ENCODE results near the gene ITPR1. TPM values are rescaled to one million over a fixed set of nuclear protein-coding genes. Genes with fewer than 3 reads are reported as not detected.

ITPR1 gene
- polyA plus RNA-seq (2012; rRNA removed) = 5.9 and 8.0 TPM in 2 replicates
- 7.1 and 7.3 TPM in 2 replicates for polyA plus RNA-seq (2012; cell fraction: cytosol; rRNA removed)
- 6.9 and 14.0 TPM in 2 replicates for polyA plus RNA-seq (2012; cell fraction: nucleus; rRNA removed)

DNA sequence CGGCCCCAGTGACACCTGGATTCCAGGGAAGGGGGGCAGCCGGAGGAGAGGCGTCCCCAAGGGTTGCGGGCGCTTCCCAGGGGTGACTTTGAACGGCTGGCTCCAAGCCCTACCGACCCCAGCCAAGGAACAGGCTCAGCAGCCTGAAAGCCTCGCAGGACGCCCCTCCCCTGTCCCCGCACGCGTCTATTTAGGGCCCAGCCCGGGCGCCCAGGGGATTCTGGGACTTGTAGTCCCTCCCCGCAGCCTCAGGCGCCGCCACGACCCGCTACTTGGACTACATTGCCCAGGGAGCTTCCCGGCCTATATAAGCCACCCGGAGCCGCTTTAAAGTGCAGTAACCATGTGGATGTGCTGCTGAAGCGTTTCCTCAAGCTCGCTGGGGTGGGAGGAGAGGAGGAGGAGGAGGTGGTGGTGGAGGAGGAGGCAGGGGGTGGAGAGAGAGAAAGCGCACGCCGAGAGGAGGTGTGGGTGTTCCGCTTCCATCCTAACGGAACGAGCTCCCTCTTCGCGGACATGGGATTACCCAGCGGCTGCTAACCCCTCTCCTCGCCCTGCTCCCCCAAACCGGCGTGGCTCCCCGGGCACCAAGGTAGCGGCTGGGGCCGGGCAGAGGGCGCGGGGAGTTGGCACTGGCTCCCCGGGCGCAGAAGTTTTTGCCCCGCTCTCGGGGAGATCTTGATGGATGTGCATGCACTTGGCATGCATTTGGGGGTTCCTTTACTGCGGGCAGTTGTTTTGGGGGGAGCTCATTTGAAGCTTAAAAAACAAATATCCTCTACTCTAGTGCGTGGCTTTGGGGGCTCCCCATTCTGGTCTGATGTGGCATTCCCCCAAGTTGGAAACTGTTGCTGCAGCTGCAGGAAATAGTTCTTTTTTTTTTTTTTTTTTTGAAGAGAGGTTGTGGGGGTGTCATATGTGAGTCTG is at the start of gene ITPR1:
TSS of gene ITPR1 (plus strand) at position 335 of the 927 bp plus-strand sequence. CDS start 23,144 bp downstream, outside the sequence.
- peaks cover 0 to 21% of the 10 kb centered on the region in 2 experiments; a peak in 2 of 4 replicates for H3K4me1 ChIP-seq (ENCODE audit: control insufficient read depth in 1 of 2, insufficient read depth in 2 of 2, low read depth in 1 of 2, low read length in 1 of 2)
- POLR2A ChIA-PET = interaction anchor here (0.6 to 3.2 kb wide), 32 partner anchors 11 to 187 kb away, joined by 3 to 49 read pairs (median 4); partner anchors contain the start of gene SUMF1
- peak within 1 kb of the TSS; percentile 92 to 96 for H3K4me3 ChIP-seq (ENCODE audit: low read depth in 2 of 2, low read length in 1 of 2)
- H3K9me2 ChIP-seq = no peaks in the 10 kb centered on the region
- CTCF ChIA-PET = interaction anchor here (0.6 to 7.8 kb wide), 12 partner anchors 12 to 163 kb away, joined by 3 to 44 read pairs (median 4); partner anchors contain the start of gene SUMF1
- H3K27me3 ChIP-seq (ENCODE audit: insufficient read depth) = no peaks in the 10 kb centered on the region
- under 1% methylated on average over 16 of the region's 47 CpGs for WGBS (ENCODE audit: low lambda C conversion rate)
- H3K9me3 ChIP-seq = no peaks in the 10 kb centered on the region
- peak within 1 kb of the TSS; percentile 69 for H3K9ac ChIP-seq
- H2AFZ ChIP-seq (ENCODE audit: low read depth) = peak within 1 kb of the TSS; percentile 95
- peaks cover 3% of the 10 kb centered on the region for H3F3A ChIP-seq (replicated peaks; ENCODE audit: insufficient read depth)
- H3K27ac ChIP-seq (ENCODE audit: low read depth in 2 of 2, low read length in 1 of 2) = peak within 1 kb of the TSS; percentile 39 to 92; a peak in 3 of 4 replicates
- peak; percentile 96 for DNase-seq
- H3K4me2 ChIP-seq = peak within 1 kb of the TSS; percentile 99
- H3K36me3 ChIP-seq (replicated peaks in 1 of 2; ENCODE audit: control insufficient read depth in 1 of 2, insufficient read depth in 2 of 2, low read length in 1 of 2) = no peaks in the 10 kb centered on the region
- no peaks in the 10 kb centered on the region for H4K20me1 ChIP-seq (ENCODE audit: insufficient read depth)
- H3K79me2 ChIP-seq (ENCODE audit: insufficient read depth) = no peaks in the 10 kb centered on the region
- 0 out of 4 replicates have a peak, but pooled peaks of 1 of the 2 experiments have one; percentile 7 for TF ChIP-seq EP300 (IDR thresholded peaks at IDR 0.05; ENCODE audit: borderline replicate concordance in 1 of 2, low read depth in 1 of 2, low read length in 1 of 2)
- TF ChIP-seq FOXJ3 (CRISPR knock-in tag; IDR thresholded peaks at IDR 0.05) = no peak
- TF ChIP-seq POLR2AphosphoS5 (IDR thresholded peaks at IDR 0.05; ENCODE audit: low read depth, low read length) = peak; percentile 100
- TF ChIP-seq, protein P1, sequence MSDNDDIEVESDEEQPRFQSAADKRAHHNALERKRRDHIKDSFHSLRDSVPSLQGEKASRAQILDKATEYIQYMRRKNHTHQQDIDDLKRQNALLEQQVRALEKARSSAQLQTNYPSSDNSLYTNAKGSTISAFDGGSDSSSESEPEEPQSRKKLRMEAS (IDR thresholded peaks at IDR 0.05; ENCODE audit: low read depth) = peak; percentile 95
- peak; percentile 97 for TF ChIP-seq SIN3A (IDR thresholded peaks at IDR 0.05; ENCODE audit: borderline replicate concordance, low read depth, low read length)
- TF ChIP-seq YY1 (IDR thresholded peaks at IDR 0.05; ENCODE audit: low read depth) = no peak; the same call in 1 of the 2 replicates
- TF ChIP-seq FOXM1 (IDR thresholded peaks at IDR 0.05; ENCODE audit: low read depth) = no peak
- TF ChIP-seq ZBTB33 (IDR thresholded peaks at IDR 0.05; ENCODE audit: borderline replicate concordance, low read depth) = 0 out of 2 replicates have a peak, but pooled peaks have one; percentile 51
- peak; percentile 25; the same call in 1 of the 2 replicates for TF ChIP-seq SMC3 (IDR thresholded peaks at IDR 0.05; ENCODE audit: low read depth, low read length)
- TF ChIP-seq, protein P2, sequence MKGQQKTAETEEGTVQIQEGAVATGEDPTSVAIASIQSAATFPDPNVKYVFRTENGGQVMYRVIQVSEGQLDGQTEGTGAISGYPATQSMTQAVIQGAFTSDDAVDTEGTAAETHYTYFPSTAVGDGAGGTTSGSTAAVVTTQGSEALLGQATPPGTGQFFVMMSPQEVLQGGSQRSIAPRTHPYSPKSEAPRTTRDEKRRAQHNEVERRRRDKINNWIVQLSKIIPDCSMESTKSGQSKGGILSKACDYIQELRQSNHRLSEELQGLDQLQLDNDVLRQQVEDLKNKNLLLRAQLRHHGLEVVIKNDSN (IDR thresholded peaks at IDR 0.05; ENCODE audit: borderline replicate concordance, low read depth) = no peak
- no peak for TF ChIP-seq NRF1 (IDR thresholded peaks at IDR 0.05; ENCODE audit: low read depth, low read length)
- no peak for TF ChIP-seq MEF2A (IDR thresholded peaks at IDR 0.05; ENCODE audit: borderline replicate concordance, low read depth)
- TF ChIP-seq TAF1 (IDR thresholded peaks at IDR 0.05; ENCODE audit: borderline replicate concordance, low read depth, low read length) = peak; percentile 100
- TF ChIP-seq, protein P3, sequence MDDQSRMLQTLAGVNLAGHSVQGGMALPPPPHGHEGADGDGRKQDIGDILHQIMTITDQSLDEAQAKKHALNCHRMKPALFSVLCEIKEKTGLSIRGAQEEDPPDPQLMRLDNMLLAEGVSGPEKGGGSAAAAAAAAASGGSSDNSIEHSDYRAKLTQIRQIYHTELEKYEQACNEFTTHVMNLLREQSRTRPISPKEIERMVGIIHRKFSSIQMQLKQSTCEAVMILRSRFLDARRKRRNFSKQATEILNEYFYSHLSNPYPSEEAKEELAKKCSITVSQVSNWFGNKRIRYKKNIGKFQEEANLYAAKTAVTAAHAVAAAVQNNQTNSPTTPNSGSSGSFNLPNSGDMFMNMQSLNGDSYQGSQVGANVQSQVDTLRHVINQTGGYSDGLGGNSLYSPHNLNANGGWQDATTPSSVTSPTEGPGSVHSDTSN (IDR thresholded peaks at IDR 0.05) = no peak
- peak; percentile 58 for TF ChIP-seq CHD2 (IDR thresholded peaks at IDR 0.05; ENCODE audit: low read length, partially characterized antibody)
- no peak for TF ChIP-seq RCOR1 (IDR thresholded peaks at IDR 0.05; ENCODE audit: low read length)
- TF ChIP-seq FOSL2 (IDR thresholded peaks at IDR 0.05; ENCODE audit: borderline replicate concordance, low read depth) = no peak
- TF ChIP-seq EZH2phosphoT487 (IDR thresholded peaks at IDR 0.05; ENCODE audit: borderline replicate concordance, low read depth) = no peak
- TF ChIP-seq, protein P4, sequence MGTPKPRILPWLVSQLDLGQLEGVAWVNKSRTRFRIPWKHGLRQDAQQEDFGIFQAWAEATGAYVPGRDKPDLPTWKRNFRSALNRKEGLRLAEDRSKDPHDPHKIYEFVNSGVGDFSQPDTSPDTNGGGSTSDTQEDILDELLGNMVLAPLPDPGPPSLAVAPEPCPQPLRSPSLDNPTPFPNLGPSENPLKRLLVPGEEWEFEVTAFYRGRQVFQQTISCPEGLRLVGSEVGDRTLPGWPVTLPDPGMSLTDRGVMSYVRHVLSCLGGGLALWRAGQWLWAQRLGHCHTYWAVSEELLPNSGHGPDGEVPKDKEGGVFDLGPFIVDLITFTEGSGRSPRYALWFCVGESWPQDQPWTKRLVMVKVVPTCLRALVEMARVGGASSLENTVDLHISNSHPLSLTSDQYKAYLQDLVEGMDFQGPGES (IDR thresholded peaks at IDR 0.05; ENCODE audit: low read depth, low read length) = no peak
- TF ChIP-seq USF2 (IDR thresholded peaks at IDR 0.05; ENCODE audit: borderline replicate concordance, low read depth, low read length) = no peak
- peak; percentile 34; the same call in 1 of the 2 replicates for TF ChIP-seq NFIC (IDR thresholded peaks at IDR 0.05; ENCODE audit: borderline replicate concordance)
- peak; percentile 44 for TF ChIP-seq RAD21 (IDR thresholded peaks at IDR 0.05; ENCODE audit: low read length)
- no peak for TF ChIP-seq RXRA (IDR thresholded peaks at IDR 0.05; ENCODE audit: borderline replicate concordance, low read depth)
- TF ChIP-seq JUND (IDR thresholded peaks at IDR 0.05) = no peak
- TF ChIP-seq MXI1 (IDR thresholded peaks at IDR 0.05; ENCODE audit: low read depth, low read length) = peak; percentile 99
- TF ChIP-seq RFX5 (IDR thresholded peaks at IDR 0.05; ENCODE audit: low read length) = no peak

All from SK-N-SH (cell line).